Activated T-helper 17 cell treated with anti-CD3 and anti-CD28 coated beads, Interleukin-2, amount 50 U/mL, for 72 hours (primary cell): ENCODE results near the gene TTC12. TPM values are rescaled to one million over a fixed set of nuclear protein-coding genes. Genes with fewer than 3 reads are reported as not detected.
"Not testable (repeated sequence)": the region's sequence is repeated elsewhere in the genome, so short reads cannot be mapped to it uniquely, and the experiment has no call there.

Experiments
- ATAC-seq: fragments of 150-1000 bp; cut with Tn5 transposase; replicated peaks from 2 replicates; pipeline ENCODE4 v1.10.0; 2021; ENCODE audit warnings: mild to moderate bottlenecking, moderate library complexity
- H3K27ac Mint-ChIP-seq: one replicate; pipeline ENCODE4 v1.8.0; 2022; ENCODE audit warnings: mixed read lengths
- H3K27me3 Mint-ChIP-seq: one replicate; pipeline ENCODE4 v1.8.0; 2022; ENCODE audit warnings: mixed read lengths
- H3K36me3 Mint-ChIP-seq: one replicate; pipeline ENCODE4 v1.8.0; 2022; ENCODE audit warnings: low read depth, mild to moderate bottlenecking, mixed read lengths
- H3K4me1 Mint-ChIP-seq: one replicate; pipeline ENCODE4 v1.8.0; 2022; ENCODE audit warnings: mixed read lengths
- H3K4me3 Mint-ChIP-seq: one replicate; pipeline ENCODE4 v1.8.0; 2022; ENCODE audit warnings: mild to moderate bottlenecking, mixed read lengths
- H3K9me3 Mint-ChIP-seq: one replicate; pipeline ENCODE4 v1.8.0; 2022; ENCODE audit warnings: mixed read lengths
- total RNA-seq, 2 donors: library from RNA; stranded (reverse); gene quantifications; one replicate each; pipeline ENCODE4 v1.2.3, GENCODE V29; 2022

Gene TTC12
- total RNA-seq, 2 donors from 2014 or later: 8.5 to 9.8 TPM

DNA sequence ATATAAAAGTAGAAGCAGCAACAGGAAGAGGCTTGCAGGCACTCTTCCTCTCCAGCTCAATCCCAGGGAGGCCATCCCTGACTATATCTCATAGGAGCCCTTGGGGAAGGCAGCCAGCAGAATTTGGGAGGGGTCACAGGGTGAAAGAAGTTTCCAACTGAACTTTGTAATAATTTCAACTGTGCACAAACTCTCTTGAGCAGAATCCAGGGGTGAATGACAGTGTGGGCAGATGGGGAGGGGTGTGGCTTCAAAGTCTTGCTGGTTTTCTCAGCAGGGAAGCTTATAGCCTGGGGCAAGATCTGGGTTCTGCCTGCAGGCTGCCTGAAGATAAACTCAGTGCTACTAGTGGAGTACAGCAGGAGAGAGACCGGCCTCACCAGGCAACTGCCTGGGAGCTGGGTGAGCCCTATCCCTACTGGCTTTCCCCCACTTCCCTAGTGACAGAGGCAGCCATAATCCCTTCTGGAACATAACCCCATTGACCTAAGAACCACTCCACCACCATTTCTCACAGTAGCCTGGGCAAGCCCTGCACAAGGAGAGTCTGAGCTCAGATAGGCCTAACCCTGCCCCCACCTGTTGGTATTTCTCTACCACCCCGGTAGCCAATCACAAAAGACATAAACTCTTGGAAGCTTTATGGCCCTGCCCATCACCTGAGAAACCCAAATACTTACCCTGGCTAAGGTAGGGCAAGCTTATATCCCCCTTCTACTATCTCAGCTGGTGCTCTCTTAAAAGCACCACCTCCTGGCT lies 17.8 kb upstream of the TTC12 start:
- Mint-ChIP-seq H3K9me3 (no peaks in the 10 kb centered on the region), H3K27me3 (peaks cover 31% of the 10 kb centered on the region), H3K4me1 (no peaks in the 10 kb centered on the region), H3K4me3 (no peak overlapping the region), H3K27ac (no peak overlapping the region), H3K36me3 (no peaks in the 10 kb centered on the region)
- no peak for ATAC-seq

DNA sequence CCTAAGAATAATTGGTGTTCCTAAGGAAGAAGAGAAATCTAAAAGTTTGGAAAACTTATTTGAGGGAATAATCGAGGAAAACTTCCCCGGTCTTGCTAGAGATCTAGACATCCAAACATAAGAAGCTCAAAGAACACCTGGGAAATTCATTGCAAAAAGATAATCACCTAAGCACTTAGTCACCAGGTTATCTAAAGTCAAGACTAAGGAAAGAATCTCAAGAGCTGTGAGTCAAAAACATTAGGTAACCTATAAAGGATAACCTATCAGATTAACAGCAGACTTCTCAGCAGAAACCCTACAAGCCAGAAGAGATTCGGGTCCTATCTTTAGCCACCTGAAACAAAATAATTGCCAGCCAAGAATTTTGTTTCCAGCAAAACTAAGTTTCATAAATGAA lies 15.9 kb upstream of the TTC12 start:
- H3K4me3 Mint-ChIP-seq, H3K36me3 Mint-ChIP-seq, H3K27ac Mint-ChIP-seq, ATAC-seq, H3K9me3 Mint-ChIP-seq, H3K4me1 Mint-ChIP-seq: not testable (repeated sequence)
- peaks cover 30% of the 10 kb centered on the region for H3K27me3 Mint-ChIP-seq

DNA sequence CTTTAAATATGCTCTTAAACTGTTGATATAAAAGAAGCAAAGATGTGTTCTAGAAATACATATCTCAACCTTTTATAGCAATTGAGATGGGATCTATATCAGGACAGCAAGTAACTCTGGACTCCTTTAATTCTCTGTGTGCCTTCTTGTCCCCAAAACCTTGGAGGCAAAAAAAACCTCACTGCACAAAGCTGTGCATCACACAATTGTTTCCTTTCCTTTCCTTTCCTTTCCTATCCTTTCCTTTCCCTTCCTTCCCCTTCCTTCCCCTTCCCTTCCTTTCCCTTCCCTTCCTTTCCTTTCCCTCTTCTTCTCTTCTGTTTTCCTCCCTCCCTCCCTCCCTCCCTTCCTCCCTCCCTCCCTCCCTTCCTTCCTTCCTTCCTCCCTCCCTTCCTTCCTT lies 9.5 kb upstream of the TTC12 start:
- no peak for ATAC-seq
- no peaks in the 10 kb centered on the region for H3K36me3 Mint-ChIP-seq
- H3K27ac Mint-ChIP-seq: no peak overlapping the region
- H3K4me3 Mint-ChIP-seq: no peak overlapping the region
- H3K9me3 Mint-ChIP-seq: no peaks in the 10 kb centered on the region
- H3K4me1 Mint-ChIP-seq: no peaks in the 10 kb centered on the region
- H3K27me3 Mint-ChIP-seq: peaks cover 12% of the 10 kb centered on the region

DNA sequence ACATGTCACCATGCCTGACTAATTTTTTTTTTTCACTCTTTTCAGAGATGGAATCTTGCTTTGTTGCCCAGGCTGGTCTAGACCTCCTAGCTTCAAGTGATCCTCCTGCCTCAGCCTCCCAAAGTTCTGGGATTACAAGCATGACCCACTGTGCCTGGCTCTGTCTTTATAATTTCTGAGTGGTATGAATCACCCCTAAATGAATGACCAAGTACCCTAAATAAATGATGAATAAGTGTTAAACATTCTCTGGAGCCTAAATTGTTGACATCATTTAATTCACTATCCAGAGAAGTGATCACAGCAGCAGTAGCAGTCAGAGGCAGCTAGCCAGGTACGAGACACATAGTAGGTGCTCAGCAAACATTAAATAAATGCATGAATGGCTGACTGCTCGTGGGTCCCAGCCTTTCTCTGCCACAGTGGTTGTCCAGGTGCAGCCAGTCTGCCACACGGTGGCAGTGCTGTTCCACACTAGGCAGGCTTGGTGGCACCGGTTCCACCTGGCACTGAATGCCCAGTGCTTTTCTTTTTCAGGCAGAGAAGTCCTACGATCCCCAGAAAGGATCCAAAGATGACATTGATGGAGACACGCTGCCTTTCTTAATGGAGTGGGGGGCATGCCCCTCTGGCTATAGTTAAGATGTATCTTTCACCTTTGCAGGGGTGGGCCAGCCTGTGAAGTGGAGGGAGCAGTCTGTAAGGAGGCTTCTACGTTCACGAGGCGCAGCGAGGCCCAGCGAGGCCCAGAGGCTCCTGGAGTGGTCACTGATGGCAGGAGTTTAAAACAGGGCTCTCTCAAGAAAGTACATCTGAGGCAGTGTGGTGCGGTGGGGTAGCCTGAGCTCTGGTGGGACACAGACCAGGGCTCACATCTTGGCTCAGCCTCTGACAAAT lies 8.7 kb upstream of the TTC12 start:
- Mint-ChIP-seq H3K36me3 (no peaks in the 10 kb centered on the region), H3K27ac (no peak overlapping the region), H3K4me1 (no peaks in the 10 kb centered on the region), H3K9me3 (no peaks in the 10 kb centered on the region), H3K4me3 (no peak overlapping the region), H3K27me3 (peaks cover 7% of the 10 kb centered on the region)
- ATAC-seq: peak; percentile 92

DNA sequence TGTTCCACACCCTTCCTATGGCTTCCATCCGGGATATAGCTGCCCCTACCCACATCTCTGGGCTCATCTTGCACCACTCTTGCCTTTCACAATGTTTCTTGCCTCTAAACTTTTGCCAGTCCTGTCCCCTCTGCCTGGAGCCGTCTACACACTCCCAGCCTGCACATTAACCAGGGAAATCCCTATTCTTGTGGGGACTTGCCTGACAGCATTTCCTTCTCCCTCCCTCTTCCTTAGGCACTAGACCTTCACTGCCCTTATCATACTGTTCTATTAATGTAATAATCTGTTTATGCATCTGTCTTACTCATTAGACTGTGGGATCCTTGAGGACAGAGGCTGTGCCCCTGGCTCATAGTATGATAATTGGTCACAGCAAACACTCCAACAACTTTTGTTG lies 5.8 kb upstream of the TTC12 start:
- H3K4me3 Mint-ChIP-seq: no peak overlapping the region
- no peaks in the 10 kb centered on the region for H3K36me3 Mint-ChIP-seq
- H3K27me3 Mint-ChIP-seq: no peaks in the 10 kb centered on the region
- H3K4me1 Mint-ChIP-seq: peaks cover 4% of the 10 kb centered on the region
- H3K9me3 Mint-ChIP-seq: no peaks in the 10 kb centered on the region
- ATAC-seq: no peak
- no peak overlapping the region for H3K27ac Mint-ChIP-seq

DNA sequence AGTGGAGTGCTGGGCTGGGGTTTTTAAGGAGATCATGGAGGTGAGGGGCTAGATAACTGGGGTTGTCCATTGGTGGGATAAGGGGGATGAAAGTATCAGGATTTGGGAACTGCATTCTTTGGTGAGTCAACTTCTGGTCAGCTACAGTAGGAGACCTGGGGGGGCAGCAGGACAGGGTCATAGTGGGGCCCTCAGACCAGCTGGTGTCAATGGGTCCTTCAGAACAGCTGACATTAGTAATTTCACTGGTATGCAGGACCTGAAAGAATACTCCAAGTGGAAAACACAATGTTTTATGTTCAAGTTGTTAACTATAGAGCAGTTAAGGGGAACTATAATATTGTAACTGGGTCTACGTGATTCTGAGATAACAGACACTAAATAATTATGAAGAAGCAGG lies 2.8 kb upstream of the TTC12 start:
- no peaks in the 10 kb centered on the region for H3K9me3 Mint-ChIP-seq
- no peak overlapping the region for H3K27ac Mint-ChIP-seq
- peaks cover 7% of the 10 kb centered on the region for H3K4me1 Mint-ChIP-seq
- no peaks in the 10 kb centered on the region for H3K36me3 Mint-ChIP-seq
- no peak overlapping the region for H3K4me3 Mint-ChIP-seq
- no peaks in the 10 kb centered on the region for H3K27me3 Mint-ChIP-seq
- no peak for ATAC-seq

DNA sequence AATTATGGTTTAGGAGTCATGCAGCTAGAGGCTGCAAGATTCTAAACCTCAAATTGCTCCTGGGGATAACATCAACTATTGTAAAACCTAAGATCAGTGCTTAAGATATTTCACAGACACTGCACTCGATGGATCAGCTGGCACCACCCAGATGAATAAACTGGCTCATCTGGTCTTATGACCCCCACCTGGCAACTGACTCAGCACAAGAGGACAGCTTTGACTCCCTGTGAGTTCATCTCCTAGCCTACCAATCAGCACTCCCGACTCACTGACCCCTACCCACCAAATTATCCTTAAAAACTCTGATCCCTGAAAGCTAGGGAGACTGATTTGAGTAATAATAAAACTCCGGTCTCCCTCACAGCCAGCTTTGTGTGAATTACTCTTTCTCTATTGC lies 782 bp upstream of the TTC12 start:
- Mint-ChIP-seq H3K4me1 (peaks cover 12% of the 10 kb centered on the region), H3K4me3 (peak overlapping the region; percentile 85), H3K27ac (peak overlapping the region; percentile 89), H3K36me3 (peaks cover 20% of the 10 kb centered on the region), H3K27me3 (no peaks in the 10 kb centered on the region), H3K9me3 (no peaks in the 10 kb centered on the region)
- ATAC-seq: no peak

DNA sequence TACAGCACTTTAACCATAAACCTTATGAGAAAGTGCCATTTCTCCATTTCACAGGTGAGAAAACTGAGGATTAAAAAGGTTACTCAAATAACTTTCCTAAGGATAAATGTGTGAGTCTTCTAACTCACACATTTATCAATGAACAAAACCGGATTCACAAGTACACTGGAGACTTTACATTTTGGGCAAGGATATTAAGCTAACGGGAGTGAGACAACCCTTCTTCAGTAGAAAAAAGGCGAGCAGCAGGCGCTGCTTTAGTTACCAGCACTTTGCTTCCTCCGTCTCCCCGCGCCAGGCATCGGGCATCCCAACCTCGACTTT lies 356 bp upstream of the TTC12 start:
- no peak for ATAC-seq
- Mint-ChIP-seq H3K4me1 (peaks cover 12% of the 10 kb centered on the region), H3K4me3 (peak overlapping the region; percentile 85), H3K9me3 (no peaks in the 10 kb centered on the region), H3K27ac (peak overlapping the region; percentile 89), H3K27me3 (no peaks in the 10 kb centered on the region), H3K36me3 (peaks cover 24% of the 10 kb centered on the region)

DNA sequence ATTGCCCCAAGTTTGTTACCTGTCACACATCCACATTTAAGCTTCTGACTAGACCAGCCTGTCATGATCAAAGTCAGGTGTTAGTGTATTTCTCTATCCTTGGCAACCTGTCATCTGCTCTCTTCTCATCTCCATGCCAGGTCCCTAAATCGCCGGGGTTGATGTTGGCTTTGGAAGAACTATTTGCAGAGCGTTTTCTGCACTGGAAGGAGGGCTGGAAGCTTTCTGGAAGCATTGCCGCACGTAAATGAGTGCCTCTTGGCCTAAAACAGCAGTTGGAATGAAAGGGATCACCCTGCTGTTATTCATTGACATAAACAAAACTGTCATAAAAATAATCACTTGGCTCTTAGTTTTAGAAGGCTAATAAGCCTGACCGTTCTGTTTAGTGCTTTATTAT lies 1.4 kb downstream of the TTC12 start:
- Mint-ChIP-seq H3K4me1 (peaks cover 12% of the 10 kb centered on the region), H3K9me3 (no peaks in the 10 kb centered on the region)

DNA sequence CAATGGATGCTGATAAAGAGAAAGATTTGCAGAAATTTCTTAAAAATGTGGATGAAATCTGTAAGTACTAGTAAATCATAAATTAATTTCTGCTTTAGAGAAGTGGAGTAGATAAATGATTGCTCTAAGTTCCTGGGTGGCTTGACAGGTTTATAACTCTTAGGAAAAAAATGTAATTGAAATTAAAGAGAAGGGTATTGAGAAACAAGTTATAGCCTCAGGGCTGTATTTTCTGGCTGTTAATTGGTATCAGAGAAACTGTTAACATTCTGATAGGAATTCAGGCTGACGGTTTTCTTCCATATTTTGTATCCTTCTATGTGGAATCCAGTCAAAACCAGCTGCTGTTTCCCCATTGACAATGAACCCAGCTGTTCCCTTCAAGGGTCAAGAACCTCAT lies 1.9 kb downstream of the TTC12 start:
- peak overlapping the region; percentile 85 for H3K4me3 Mint-ChIP-seq
- H3K27ac Mint-ChIP-seq: no peak overlapping the region
- no peak for ATAC-seq
- H3K4me1 Mint-ChIP-seq: peaks cover 12% of the 10 kb centered on the region
- no peaks in the 10 kb centered on the region for H3K27me3 Mint-ChIP-seq
- H3K9me3 Mint-ChIP-seq: no peaks in the 10 kb centered on the region
- peaks cover 32% of the 10 kb centered on the region for H3K36me3 Mint-ChIP-seq

More for the DNA sequence above, 1.4 kb downstream of the TTC12 start:
- H3K27ac Mint-ChIP-seq: peak overlapping the region; percentile 89
- ATAC-seq: no peak
- no peaks in the 10 kb centered on the region for H3K27me3 Mint-ChIP-seq
- peaks cover 32% of the 10 kb centered on the region for H3K36me3 Mint-ChIP-seq
- peak overlapping the region; percentile 85 for H3K4me3 Mint-ChIP-seq

DNA sequence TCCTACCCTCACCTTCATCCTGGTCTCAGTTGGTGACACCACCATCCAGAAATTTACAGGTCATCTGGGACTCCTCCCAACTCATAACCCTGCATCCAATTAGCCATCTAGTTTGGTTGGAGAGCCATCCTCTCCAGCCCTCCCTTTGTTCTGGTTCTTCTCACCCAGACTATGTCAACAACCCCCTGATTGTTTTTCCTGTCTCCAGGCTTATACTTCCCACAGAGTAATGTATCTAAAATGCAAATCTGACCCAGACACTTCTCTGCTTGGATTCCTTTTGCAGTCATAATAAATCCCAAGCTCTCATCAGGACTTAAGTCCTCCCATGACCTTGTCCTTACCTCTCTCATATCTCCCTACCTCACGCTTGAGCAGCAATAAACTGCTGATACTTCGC lies 3.0 kb downstream of the TTC12 start:
- peaks cover 12% of the 10 kb centered on the region for H3K4me1 Mint-ChIP-seq
- H3K27me3 Mint-ChIP-seq: no peaks in the 10 kb centered on the region
- ATAC-seq: no peak
- H3K4me3 Mint-ChIP-seq: no peak overlapping the region
- peaks cover 32% of the 10 kb centered on the region for H3K36me3 Mint-ChIP-seq
- peak overlapping the region; percentile 1 for H3K27ac Mint-ChIP-seq
- no peaks in the 10 kb centered on the region for H3K9me3 Mint-ChIP-seq

DNA sequence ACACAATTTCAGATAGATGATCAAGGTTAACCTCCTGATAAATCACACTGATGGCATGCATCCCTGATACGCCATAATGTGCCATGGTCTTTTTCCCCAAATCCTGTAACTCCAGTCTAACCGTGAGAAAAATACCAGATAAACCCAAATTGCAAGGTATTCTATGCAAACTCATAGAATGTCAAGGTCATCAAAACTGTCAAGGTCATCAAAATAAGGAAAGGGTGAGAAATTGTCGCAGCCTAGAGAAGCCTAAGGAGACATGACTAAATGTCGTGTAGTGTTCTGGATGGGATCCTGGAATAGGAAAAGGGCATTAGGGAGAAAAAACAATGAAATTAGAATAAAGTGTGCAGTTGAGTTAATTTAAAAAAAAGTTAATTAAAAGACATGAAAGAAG lies 4.7 kb downstream of the TTC12 start:
- no peak for ATAC-seq
- Mint-ChIP-seq H3K9me3 (no peaks in the 10 kb centered on the region), H3K36me3 (peaks cover 46% of the 10 kb centered on the region), H3K27me3 (no peaks in the 10 kb centered on the region), H3K4me1 (peaks cover 5% of the 10 kb centered on the region), H3K4me3 (no peak overlapping the region), H3K27ac (no peak overlapping the region)

DNA sequence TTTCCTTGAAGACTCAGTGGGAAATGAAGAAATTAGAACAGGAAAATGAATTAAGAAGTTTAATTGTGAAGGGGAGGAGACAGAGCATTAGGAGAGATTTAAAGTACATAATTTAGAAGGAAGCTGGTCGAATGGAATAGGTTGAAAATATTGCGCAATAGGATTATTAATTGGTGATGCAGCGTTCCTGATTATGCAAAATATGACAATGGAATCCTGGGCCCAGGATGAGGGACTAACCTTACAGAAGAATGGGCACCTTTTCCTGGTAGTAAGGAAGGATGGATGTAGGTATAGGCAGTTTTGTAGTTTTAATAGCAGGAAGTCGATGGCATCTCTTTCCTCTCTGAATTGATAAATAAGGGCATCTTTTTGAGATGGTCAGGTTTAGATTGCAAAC lies 7.8 kb downstream of the TTC12 start:
- Mint-ChIP-seq H3K4me3 (no peak overlapping the region), H3K4me1 (peaks cover 5% of the 10 kb centered on the region), H3K36me3 (peaks cover 70% of the 10 kb centered on the region), H3K27me3 (no peaks in the 10 kb centered on the region), H3K9me3 (no peaks in the 10 kb centered on the region), H3K27ac (no peak overlapping the region)
- no peak for ATAC-seq

DNA sequence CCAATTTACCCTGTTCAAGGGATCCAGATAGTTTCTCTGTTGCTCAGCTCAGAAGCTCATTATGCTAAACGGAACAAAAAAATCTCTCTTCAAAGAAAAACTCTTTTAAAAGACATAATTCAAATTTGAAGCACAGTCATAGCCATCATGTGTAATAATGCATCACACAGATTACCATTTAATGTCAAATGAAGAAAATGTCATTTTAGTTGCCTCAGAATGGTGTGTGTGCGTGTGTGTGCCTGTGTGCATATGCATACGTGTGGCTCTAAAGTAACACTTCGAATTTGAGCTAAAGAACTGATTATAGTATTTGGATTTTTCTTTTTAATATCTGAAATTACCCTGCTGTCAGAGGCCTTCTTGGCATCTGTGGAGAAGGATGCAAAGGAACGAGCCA lies 9.9 kb downstream of the TTC12 start:
- peaks cover 70% of the 10 kb centered on the region for H3K36me3 Mint-ChIP-seq
- H3K4me1 Mint-ChIP-seq: no peaks in the 10 kb centered on the region
- H3K27ac Mint-ChIP-seq: no peak overlapping the region
- no peak for ATAC-seq
- no peak overlapping the region for H3K4me3 Mint-ChIP-seq
- no peaks in the 10 kb centered on the region for H3K27me3 Mint-ChIP-seq
- H3K9me3 Mint-ChIP-seq: no peaks in the 10 kb centered on the region

DNA sequence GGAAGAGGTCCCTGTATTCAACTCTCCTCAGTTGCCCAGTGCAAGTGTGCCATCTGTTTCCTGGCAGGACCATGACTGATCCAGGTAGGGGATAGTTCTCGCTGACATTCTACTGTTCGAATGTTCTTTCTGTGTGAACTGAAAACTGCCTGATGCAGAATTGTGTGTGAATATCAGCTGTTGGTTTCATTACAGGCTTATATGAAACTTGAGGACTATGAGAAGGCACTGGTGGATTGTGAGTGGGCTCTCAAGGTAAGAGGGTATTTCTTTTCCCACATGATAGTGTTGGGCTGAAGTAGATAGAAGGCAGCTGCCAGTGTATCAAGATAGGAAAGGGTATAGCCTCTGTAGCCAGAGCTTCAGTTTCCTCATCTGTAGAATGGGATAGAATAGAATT lies 15.3 kb downstream of the TTC12 start:
- H3K36me3 Mint-ChIP-seq: peaks cover 95% of the 10 kb centered on the region
- H3K4me1 Mint-ChIP-seq: no peaks in the 10 kb centered on the region
- ATAC-seq: no peak
- H3K9me3 Mint-ChIP-seq: no peaks in the 10 kb centered on the region
- H3K27ac Mint-ChIP-seq: no peak overlapping the region
- no peaks in the 10 kb centered on the region for H3K27me3 Mint-ChIP-seq
- H3K4me3 Mint-ChIP-seq: no peak overlapping the region
